SJSA1 (cell line): ENCODE data around the gene ARHGEF17. TPM values are rescaled to one million over a fixed set of nuclear protein-coding genes. Genes with fewer than 3 reads are reported as not detected.

Source experiments
- DNase-seq, 2 experiments: peaks; one replicate each; pipeline ENCODE4 v3.0.0-alpha.2; 2015 to 2020; ENCODE audit warnings: low spot score in 2 of 2, low read depth in 1 of 2
- H3K27ac ChIP-seq: fragments of 250-450 bp; sonication (Bioruptor Pico); 2 replicates; pipeline ENCODE4 v1.5.1; 2020; ENCODE audit warnings: mild to moderate bottlenecking, moderate library complexity
- H3K27me3 ChIP-seq: fragments of 250-450 bp; sonication (Bioruptor Pico); replicated peaks from 2 replicates; pipeline ENCODE4 v1.5.1; 2020; ENCODE audit warnings: mild to moderate bottlenecking, moderate library complexity
- H3K36me3 ChIP-seq: fragments of 250-450 bp; sonication (Bioruptor Pico); 2 replicates; pipeline ENCODE4 v1.5.1; 2020; ENCODE audit warnings: mild to moderate bottlenecking
- H3K4me1 ChIP-seq: fragments of 250-450 bp; sonication (Bioruptor Pico); replicated peaks from 2 replicates; pipeline ENCODE4 v1.6.1; 2021; ENCODE audit warnings: mild to moderate bottlenecking
- H3K4me3 ChIP-seq: fragments of 250-450 bp; sonication (Bioruptor Pico); 2 replicates; pipeline ENCODE4 v1.5.1; 2020; ENCODE audit warnings: mild to moderate bottlenecking
- H3K9me3 ChIP-seq: fragments of 250-450 bp; sonication (Bioruptor Pico); replicated peaks from 2 replicates; pipeline ENCODE4 v1.5.1; 2020; ENCODE audit warnings: mild to moderate bottlenecking
- total RNA-seq: library from RNA; depleted of rRNA; stranded (reverse); fragments of >200 nt; shearing (Covaris generic); gene quantifications from 2 replicates; pipeline ENCODE4 v1.2.3, GENCODE V29; 2014; rRNA removed

Gene ARHGEF17
- total RNA-seq, 1 experiment from 2014 or later: 14.6 TPM

- H3K9me3 ChIP-seq: no peaks in the 10 kb centered on the region
- peaks cover 10% of the 10 kb centered on the region; the same call in 1 of the 2 replicates for H3K36me3 ChIP-seq
- 0 out of 2 replicates have a peak, but pooled peaks cover 3% of the 10 kb centered on the region for H3K4me1 ChIP-seq
- no peak for DNase-seq
- H3K27ac ChIP-seq: no peak overlapping the region
- H3K4me3 ChIP-seq: no peak overlapping the region
- no peaks in the 10 kb centered on the region for H3K27me3 ChIP-seq
Observed at GRCh38 chr11:73406131-73406530, 98.1 kb downstream of the ARHGEF17 start.

- no peaks in the 10 kb centered on the region for H3K9me3 ChIP-seq
- no peak overlapping the region for H3K4me3 ChIP-seq
- no peak for DNase-seq
- H3K4me1 ChIP-seq: 0 out of 2 replicates have a peak, but pooled peaks cover 3% of the 10 kb centered on the region
- no peaks in the 10 kb centered on the region for H3K27me3 ChIP-seq
- peaks cover 10% of the 10 kb centered on the region; the same call in 1 of the 2 replicates for H3K36me3 ChIP-seq
- no peak overlapping the region for H3K27ac ChIP-seq
Observed at GRCh38 chr11:73406619-73407018, 98.5 kb downstream of the ARHGEF17 start.

GRCh38 chr11:73409431-73409830, 101.4 kb downstream of the ARHGEF17 start:
- no peak for DNase-seq
- H3K36me3 ChIP-seq: peaks cover 10% of the 10 kb centered on the region; the same call in 1 of the 2 replicates
- no peak overlapping the region for H3K4me3 ChIP-seq
- H3K4me1 ChIP-seq: peaks cover 13% of the 10 kb centered on the region
- H3K27ac ChIP-seq: no peak overlapping the region
- H3K9me3 ChIP-seq: no peaks in the 10 kb centered on the region
- H3K27me3 ChIP-seq: no peaks in the 10 kb centered on the region

- no peak overlapping the region for H3K27ac ChIP-seq
- no peaks in the 10 kb centered on the region for H3K9me3 ChIP-seq
- H3K4me1 ChIP-seq: peaks cover 13% of the 10 kb centered on the region
- H3K4me3 ChIP-seq: no peak overlapping the region
- peaks cover 10% of the 10 kb centered on the region; the same call in 1 of the 2 replicates for H3K36me3 ChIP-seq
- H3K27me3 ChIP-seq: no peaks in the 10 kb centered on the region
- DNase-seq: no peak
Observed at GRCh38 chr11:73410627-73411026, 102.6 kb downstream of the ARHGEF17 start.

- peaks cover 10% of the 10 kb centered on the region; the same call in 1 of the 2 replicates for H3K36me3 ChIP-seq
- no peaks in the 10 kb centered on the region for H3K27me3 ChIP-seq
- no peak overlapping the region for H3K4me3 ChIP-seq
- H3K4me1 ChIP-seq: peaks cover 13% of the 10 kb centered on the region
- H3K9me3 ChIP-seq: no peaks in the 10 kb centered on the region
- no peak for DNase-seq
- H3K27ac ChIP-seq: no peak overlapping the region
Observed at GRCh38 chr11:73411031-73411430, 103.0 kb downstream of the ARHGEF17 start.

GRCh38 chr11:73412308-73412707, 104.2 kb downstream of the ARHGEF17 start:
- H3K27ac ChIP-seq: peak overlapping the region; percentile 9; the same call in 1 of the 2 replicates
- H3K27me3 ChIP-seq: no peaks in the 10 kb centered on the region
- H3K4me3 ChIP-seq: no peak overlapping the region
- peak in 1 of 2 experiments; percentile 42 for DNase-seq
- no peaks in the 10 kb centered on the region for H3K9me3 ChIP-seq
- H3K36me3 ChIP-seq: peaks cover 10% of the 10 kb centered on the region; the same call in 1 of the 2 replicates
- H3K4me1 ChIP-seq: peaks cover 13% of the 10 kb centered on the region

- Histone ChIP-seq H3K36me3 (peaks cover 8% of the 10 kb centered on the region; the same call in 1 of the 2 replicates), H3K4me1 (peaks cover 13% of the 10 kb centered on the region), H3K4me3 (no peak overlapping the region), H3K27me3 (no peaks in the 10 kb centered on the region), H3K9me3 (no peaks in the 10 kb centered on the region), H3K27ac (no peak overlapping the region)
- DNase-seq: no peak
Observed at GRCh38 chr11:73413256-73413655, 105.2 kb downstream of the ARHGEF17 start.

- Histone ChIP-seq H3K27me3 (no peaks in the 10 kb centered on the region), H3K27ac (no peak overlapping the region), H3K36me3 (0 out of 2 replicates have a peak, but pooled peaks cover 3% of the 10 kb centered on the region), H3K4me1 (peaks cover 13% of the 10 kb centered on the region), H3K9me3 (no peaks in the 10 kb centered on the region), H3K4me3 (no peak overlapping the region)
- DNase-seq: no peak
Observed at GRCh38 chr11:73414977-73415651, 107.0 kb downstream of the ARHGEF17 start.

- Histone ChIP-seq H3K27ac (no peak overlapping the region), H3K27me3 (no peaks in the 10 kb centered on the region), H3K4me3 (no peak overlapping the region), H3K4me1 (peaks cover 11% of the 10 kb centered on the region), H3K36me3 (0 out of 2 replicates have a peak, but pooled peaks cover under 1% of the 10 kb centered on the region), H3K9me3 (no peaks in the 10 kb centered on the region)
- DNase-seq: no peak
Observed at GRCh38 chr11:73415854-73416615, 108.0 kb downstream of the ARHGEF17 start.

GRCh38 chr11:73416786-73417185, 108.7 kb downstream of the ARHGEF17 start:
- Histone ChIP-seq H3K4me3 (no peak overlapping the region), H3K4me1 (peaks cover 15% of the 10 kb centered on the region), H3K27me3 (no peaks in the 10 kb centered on the region), H3K36me3 (no peaks in the 10 kb centered on the region), H3K27ac (no peak overlapping the region), H3K9me3 (no peaks in the 10 kb centered on the region)
- no peak for DNase-seq

Other genes with a start within 250 kb of the ARHGEF17 start
- gene FCHSD2, start 166.0 kb upstream of the ARHGEF17 start, total RNA-seq: 5.7 and 13.3 TPM in 2 replicates
- gene P2RY2, start 90.0 kb upstream of the ARHGEF17 start, total RNA-seq: not detected in 2 replicates
- gene P2RY6, start 35.9 kb upstream of the ARHGEF17 start, total RNA-seq: not detected in 2 replicates
- gene RELT, start 68.1 kb downstream of the ARHGEF17 start, total RNA-seq: 8.7 and 13.2 TPM in 2 replicates